Natural killer cell (primary cell): Measurements from ENCODE around the gene GRM8. TPM values are rescaled to one million over a fixed set of nuclear protein-coding genes. Genes with fewer than 3 reads are reported as not detected.

Experiments used
- ATAC-seq, 3 donors: fragments of 150-1000 bp in 2 of 3; fragments of 200-7000 bp in 1 of 3; cut with Tn5 transposase; 1 replicate in 1 of 3; 2 replicates in 2 of 3; pipeline ENCODE4 v1.10.0; 2021; ENCODE audit warnings: mild to moderate bottlenecking in 2 of 3, moderate library complexity in 2 of 3
- DNase-seq, 2 donors: peaks; one replicate each; pipeline versions ENCODE4 v3.0.0 to v3.0.0-alpha.2; 2013 to 2021; ENCODE audit warnings: mixed read lengths in 1 of 2
- H3K27ac ChIP-seq: one replicate; pipeline ENCODE4 v1.5.1; 2013; ENCODE audit warnings: mild to moderate bottlenecking, low read length
- H3K27me3 ChIP-seq: one replicate; pipeline ENCODE4 v1.6.1; 2013; ENCODE audit warnings: low read length; ENCODE audit not compliant: control insufficient read depth, insufficient read depth
- H3K36me3 ChIP-seq: one replicate; pipeline ENCODE4 v1.6.1; 2013; ENCODE audit warnings: low read length; ENCODE audit not compliant: control insufficient read depth, insufficient read depth
- H3K4me1 ChIP-seq: one replicate; pipeline ENCODE4 v1.6.1; 2013; ENCODE audit warnings: low read length; ENCODE audit not compliant: control insufficient read depth, insufficient read depth
- H3K4me3 ChIP-seq: one replicate; pipeline ENCODE4 v1.5.1; 2013; ENCODE audit warnings: low read length
- H3K9me3 ChIP-seq: one replicate; pipeline ENCODE4 v1.6.1; 2013; ENCODE audit warnings: low read length; ENCODE audit not compliant: control insufficient read depth, insufficient read depth
- H3K27ac Mint-ChIP-seq, 2 donors: one replicate each; pipeline ENCODE4 v1.8.0; 2022; ENCODE audit warnings: mild to moderate bottlenecking in 2 of 2, mixed read lengths in 2 of 2, moderate library complexity in 1 of 2
- H3K27me3 Mint-ChIP-seq, 2 donors: one replicate each; pipeline ENCODE4 v1.8.0; 2022; ENCODE audit warnings: low read depth in 2 of 2, mixed read lengths in 2 of 2
- H3K36me3 Mint-ChIP-seq: one replicate; pipeline ENCODE4 v1.8.0; 2022; ENCODE audit warnings: mixed read lengths
- H3K4me1 Mint-ChIP-seq, 2 donors: one replicate each; pipeline ENCODE4 v1.8.0; 2022; ENCODE audit warnings: mixed read lengths in 2 of 2
- H3K4me3 Mint-ChIP-seq: one replicate; pipeline ENCODE4 v1.8.0; 2022; ENCODE audit warnings: mild to moderate bottlenecking, moderate library complexity, mixed read lengths
- H3K9me3 Mint-ChIP-seq, 2 donors: one replicate each; pipeline ENCODE4 v1.8.0; 2022; ENCODE audit warnings: mixed read lengths in 2 of 2
- CTCF ChIP-seq: fragments of 200-600 bp; IDR thresholded peaks from one replicate; pipeline ENCODE4 v1.8.0; 2022; ENCODE audit warnings: antibody characterized with exemption
- WGBS: methylation state at CpG from one replicate; pipeline ENCODE4 v1.1.7; 2013; ENCODE audit warnings: missing lambda C conversion rate; ENCODE audit not compliant: insufficient coverage; 5-methylcytosine and 5-hydroxymethylcytosine counted together
- intact Hi-C: fragments of 100-400 bp; cut with micrococcal nuclease; formaldehyde crosslinking; loops from one replicate; pipeline ENCODE4 v1.14.2; 2022
- total RNA-seq, 4 donors: library from RNA; stranded (reverse); fragments of 120-200 nt in 1 of 4; gene quantifications; one replicate each; pipeline versions ENCODE4 v1.2.3 to v1.2.4, GENCODE V29; 2013 to 2022

GRM8 gene
- total RNA-seq, 3 donors from 2014 or later (not counting 1 experiment from before 2014, with no cell fraction given), result not detected

GRCh38 chr7:127287133-127287532 is 34.4 kb upstream of the GRM8 start:
- no peak overlapping the region for H3K4me3 Mint-ChIP-seq
- DNase-seq, result no peak

GRCh38 chr7:127270093-127270492 is 17.4 kb upstream of the GRM8 start:
- 100% methylated on average over 1 of the region's 1 CpG for WGBS

More at GRCh38 chr7:127287133-127287532, 34.4 kb upstream of the GRM8 start:
- Mint-ChIP-seq H3K27me3 (peaks cover 11 to 21% of the 10 kb centered on the region in 2 donors), H3K9me3 (no peaks in the 10 kb centered on the region), H3K27ac (no peak overlapping the region), H3K36me3 (no peaks in the 10 kb centered on the region), H3K4me1 (no peaks in the 10 kb centered on the region)
- ATAC-seq, result no peak
- H3K27ac ChIP-seq, result no peak overlapping the region
- H3K36me3 ChIP-seq, result no peaks in the 10 kb centered on the region
- TF ChIP-seq CTCF, result no peak
- H3K27me3 ChIP-seq, result peaks cover 3% of the 10 kb centered on the region
- 78% methylated on average over 6 of the region's 6 CpGs for WGBS
- H3K9me3 ChIP-seq, result no peaks in the 10 kb centered on the region
- H3K4me3 ChIP-seq, result no peak overlapping the region
- H3K4me1 ChIP-seq, result no peaks in the 10 kb centered on the region
- intact Hi-C loops, result no loop called here

GRCh38 chr7:127266047-127266446 is 13.3 kb upstream of the GRM8 start:
- no peak overlapping the region for H3K27ac ChIP-seq
- H3K4me3 ChIP-seq, result no peak overlapping the region
- H3K36me3 ChIP-seq, result no peaks in the 10 kb centered on the region
- no peaks in the 10 kb centered on the region for H3K9me3 ChIP-seq
- H3K4me1 ChIP-seq, result no peaks in the 10 kb centered on the region
- H3K9me3 Mint-ChIP-seq, result no peaks in the 10 kb centered on the region
- no peak overlapping the region for H3K27ac Mint-ChIP-seq
- H3K27me3 ChIP-seq, result peaks cover 25% of the 10 kb centered on the region
- peaks cover 33 to 74% of the 10 kb centered on the region in 2 donors for H3K27me3 Mint-ChIP-seq
- intact Hi-C loops, result no loop called here
- no peak for TF ChIP-seq CTCF
- ATAC-seq (no peak), DNase-seq (no peak)
- 83% methylated on average over 1 of the region's 1 CpG for WGBS
- H3K4me1 Mint-ChIP-seq, result no peaks in the 10 kb centered on the region
- no peak overlapping the region for H3K4me3 Mint-ChIP-seq
- H3K36me3 Mint-ChIP-seq, result no peaks in the 10 kb centered on the region

More at GRCh38 chr7:127270093-127270492, 17.4 kb upstream of the GRM8 start:
- peaks cover 18 to 63% of the 10 kb centered on the region in 2 donors for H3K27me3 Mint-ChIP-seq
- no peaks in the 10 kb centered on the region for H3K4me1 Mint-ChIP-seq
- H3K27ac Mint-ChIP-seq, result no peak overlapping the region
- DNase-seq (no peak), ATAC-seq (no peak)
- H3K4me3 Mint-ChIP-seq, result no peak overlapping the region
- peaks cover 4% of the 10 kb centered on the region for H3K36me3 Mint-ChIP-seq
- no peak for TF ChIP-seq CTCF
- no peaks in the 10 kb centered on the region for H3K4me1 ChIP-seq
- intact Hi-C loops, result no loop called here
- H3K36me3 ChIP-seq, result no peaks in the 10 kb centered on the region
- H3K27ac ChIP-seq, result no peak overlapping the region
- no peak overlapping the region for H3K4me3 ChIP-seq
- peaks cover 20% of the 10 kb centered on the region for H3K27me3 ChIP-seq
- peaks cover 0 to 2% of the 10 kb centered on the region in 2 donors for H3K9me3 Mint-ChIP-seq
- no peaks in the 10 kb centered on the region for H3K9me3 ChIP-seq

- Mint-ChIP-seq H3K36me3 (no peaks in the 10 kb centered on the region), H3K27me3 (peaks cover 26 to 57% of the 10 kb centered on the region in 2 donors), H3K4me3 (no peak overlapping the region), H3K4me1 (peaks cover 0 to 5% of the 10 kb centered on the region in 2 donors), H3K9me3 (peaks cover 3 to 4% of the 10 kb centered on the region in 2 donors), H3K27ac (no peak overlapping the region)
- H3K9me3 ChIP-seq, result no peaks in the 10 kb centered on the region
- no peaks in the 10 kb centered on the region for H3K4me1 ChIP-seq
- ATAC-seq (no peak), DNase-seq (no peak)
- 93% methylated on average over 2 of the region's 3 CpGs for WGBS
- no peaks in the 10 kb centered on the region for H3K36me3 ChIP-seq
- no peak overlapping the region for H3K4me3 ChIP-seq
- H3K27me3 ChIP-seq, result peaks cover 14% of the 10 kb centered on the region
- no peak for TF ChIP-seq CTCF
- H3K27ac ChIP-seq, result no peak overlapping the region
- intact Hi-C loops, result no loop called here
Measured at GRCh38 chr7:127264219-127264618, 11.5 kb upstream of the GRM8 start.
